GM13976 (cell line): ENCODE results near the gene NMNAT3.
A peak's percentile ranks its signal among the peaks of the same experiment; 100 is the strongest.
"Not testable (repeated sequence)": the region's sequence is repeated elsewhere in the genome, so short reads cannot be mapped to it uniquely, and the experiment has no call there.

Experiments
- DNase-seq: peaks from one replicate; pipeline ENCODE4 v3.0.0; 2012; ENCODE audit warnings: low spot score
- CTCF ChIP-seq: IDR thresholded peaks from 2 replicates; pipeline ENCODE4 v1.5.1; 2012; ENCODE audit warnings: borderline replicate concordance, mild to moderate bottlenecking; ENCODE audit not compliant: insufficient read depth; ENCODE audit errors: extremely low read depth, missing control alignments, control extremely low read depth
- in situ Hi-C: fragments of 300-500 bp; cut with MboI; formaldehyde crosslinking; loops from one replicate; pipeline ENCODE4 v1.12.0; 2022; ENCODE audit warnings: low sequenced_read_pairs, mixed read lengths, inconsistent platforms; ENCODE audit not compliant: unreplicated experiment

The NMNAT3 gene

GRCh38 chr3:139602003-139602402 lies 75.8 kb downstream of the NMNAT3 start:
- no peak for TF ChIP-seq CTCF
- in situ Hi-C loops: no loop called here
- DNase-seq: no peak

- in situ Hi-C loops: no loop called here
- no peak for DNase-seq
- no peak for TF ChIP-seq CTCF
Observed at GRCh38 chr3:139601191-139601961, 76.4 kb downstream of the NMNAT3 start.

GRCh38 chr3:139597947-139598346 lies 79.8 kb downstream of the NMNAT3 start:
- in situ Hi-C loops: no loop called here
- DNase-seq: no peak
- no peak for TF ChIP-seq CTCF

GRCh38 chr3:139591186-139591585 lies 86.6 kb downstream of the NMNAT3 start:
- in situ Hi-C loops, DNase-seq: not testable (repeated sequence)

- in situ Hi-C loops: no loop called here
- no peak for DNase-seq
- TF ChIP-seq CTCF: no peak
Observed at GRCh38 chr3:139588450-139588849, 89.3 kb downstream of the NMNAT3 start.

GRCh38 chr3:139587797-139588196 lies 90.0 kb downstream of the NMNAT3 start:
- in situ Hi-C loops: no loop called here
- TF ChIP-seq CTCF: no peak
- no peak for DNase-seq

GRCh38 chr3:139586420-139587017 lies 91.3 kb downstream of the NMNAT3 start:
- DNase-seq: peak; percentile 43
- TF ChIP-seq CTCF: no peak
- in situ Hi-C loops: no loop called here
